ENCODE data around the gene RASGEF1C. TPM values are rescaled to one million over a fixed set of nuclear protein-coding genes. Genes with fewer than 3 reads are reported as not detected.

Gene RASGEF1C
- total RNA-seq, 1 donor = under 0.01 TPM

GRCh38 chr5:180083529-180084060 lies 125.4 kb downstream of the RASGEF1C start:
- Histone ChIP-seq H3K4me2 (ENCODE audit: insufficient read depth, low read length) (no peak overlapping the region), H3K4me1 (ENCODE audit: insufficient read depth, low read length) (no peaks in the 10 kb centered on the region)
- no peak for DNase-seq (ENCODE audit: insufficient read length, low spot score, missing footprints)

GRCh38 chr5:180082633-180083420 lies 126.2 kb downstream of the RASGEF1C start:
- no peak overlapping the region for H3K4me2 ChIP-seq (ENCODE audit: insufficient read depth, low read length)
- H4K20me1 ChIP-seq (ENCODE audit: insufficient read depth, low read length) = no peaks in the 10 kb centered on the region
- no peaks in the 10 kb centered on the region for H3K4me1 ChIP-seq (ENCODE audit: insufficient read depth, low read length)
- H3K27ac ChIP-seq (ENCODE audit: low read depth, low read length) = no peak overlapping the region
- no peak overlapping the region for H2AFZ ChIP-seq (ENCODE audit: low read length)
- DNase-seq (ENCODE audit: insufficient read length, low spot score, missing footprints) = no peak
- H3K9me3 ChIP-seq (ENCODE audit: low read depth, low read length) = no peaks in the 10 kb centered on the region
- H3K4me3 ChIP-seq (ENCODE audit: insufficient read depth, low read length) = no peak overlapping the region
- TF ChIP-seq CTCF (IDR thresholded peaks at IDR 0.05; ENCODE audit: extremely low read depth, low read depth, low read length) = no peak
- H3K36me3 ChIP-seq (ENCODE audit: insufficient read depth, low read length) = no peaks in the 10 kb centered on the region
- H3K27me3 ChIP-seq (ENCODE audit: insufficient read depth, low read length) = peaks cover 10% of the 10 kb centered on the region
- no peaks in the 10 kb centered on the region for H3K79me2 ChIP-seq (ENCODE audit: insufficient read depth, low read length)

More at GRCh38 chr5:180083529-180084060, 125.4 kb downstream of the RASGEF1C start:
- H3K79me2 ChIP-seq (ENCODE audit: insufficient read depth, low read length) = no peaks in the 10 kb centered on the region
- no peaks in the 10 kb centered on the region for H3K36me3 ChIP-seq (ENCODE audit: insufficient read depth, low read length)
- H2AFZ ChIP-seq (ENCODE audit: low read length) = no peak overlapping the region
- H3K9me3 ChIP-seq (ENCODE audit: low read depth, low read length) = no peaks in the 10 kb centered on the region
- H3K27me3 ChIP-seq (ENCODE audit: insufficient read depth, low read length) = peaks cover 8% of the 10 kb centered on the region
- no peak overlapping the region for H3K4me3 ChIP-seq (ENCODE audit: insufficient read depth, low read length)
- H3K27ac ChIP-seq (ENCODE audit: low read depth, low read length) = no peak overlapping the region
- no peak for TF ChIP-seq CTCF (IDR thresholded peaks at IDR 0.05; ENCODE audit: extremely low read depth, low read depth, low read length)
- H4K20me1 ChIP-seq (ENCODE audit: insufficient read depth, low read length) = no peaks in the 10 kb centered on the region

DNA sequence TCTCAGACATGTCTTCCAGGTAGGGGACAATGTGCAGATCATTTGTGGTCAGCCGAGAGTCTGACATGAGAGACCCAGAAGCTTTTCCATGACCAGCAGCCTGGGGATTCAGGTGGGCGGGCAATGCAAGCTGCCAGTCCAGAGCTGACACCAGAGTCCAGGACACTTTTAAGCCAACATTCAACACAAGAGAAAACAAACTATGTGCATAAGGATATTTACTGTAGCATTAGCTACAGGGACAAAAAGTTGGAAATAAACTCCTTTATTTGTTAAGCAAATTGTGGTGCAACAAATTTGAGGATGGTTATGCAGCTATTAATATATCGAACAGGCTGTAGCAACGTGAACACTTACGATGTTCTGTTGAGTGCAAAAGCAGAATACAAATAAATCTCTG lies 127.5 kb downstream of the RASGEF1C start:
- Histone ChIP-seq H3K9me3 (ENCODE audit: low read depth, low read length) (no peaks in the 10 kb centered on the region), H3K4me3 (ENCODE audit: insufficient read depth, low read length) (no peak overlapping the region), H4K20me1 (ENCODE audit: insufficient read depth, low read length) (no peaks in the 10 kb centered on the region), H3K27me3 (ENCODE audit: insufficient read depth, low read length) (peaks cover 13% of the 10 kb centered on the region), H3K79me2 (ENCODE audit: insufficient read depth, low read length) (no peaks in the 10 kb centered on the region), H2AFZ (ENCODE audit: low read length) (no peak overlapping the region), H3K4me1 (ENCODE audit: insufficient read depth, low read length) (no peaks in the 10 kb centered on the region), H3K4me2 (ENCODE audit: insufficient read depth, low read length) (no peak overlapping the region), H3K36me3 (ENCODE audit: insufficient read depth, low read length) (no peaks in the 10 kb centered on the region), H3K27ac (ENCODE audit: low read depth, low read length) (no peak overlapping the region)
- DNase-seq (ENCODE audit: insufficient read length, low spot score, missing footprints) = no peak
- no peak for TF ChIP-seq CTCF (IDR thresholded peaks at IDR 0.05; ENCODE audit: extremely low read depth, low read depth, low read length)

GRCh38 chr5:180080486-180081280 lies 128.3 kb downstream of the RASGEF1C start:
- Histone ChIP-seq H2AFZ (ENCODE audit: low read length) (no peak overlapping the region), H3K27me3 (ENCODE audit: insufficient read depth, low read length) (peaks cover 16% of the 10 kb centered on the region), H3K27ac (ENCODE audit: low read depth, low read length) (no peak overlapping the region), H3K79me2 (ENCODE audit: insufficient read depth, low read length) (no peaks in the 10 kb centered on the region), H4K20me1 (ENCODE audit: insufficient read depth, low read length) (no peaks in the 10 kb centered on the region), H3K4me3 (ENCODE audit: insufficient read depth, low read length) (no peak overlapping the region), H3K4me1 (ENCODE audit: insufficient read depth, low read length) (no peaks in the 10 kb centered on the region), H3K9me3 (ENCODE audit: low read depth, low read length) (no peaks in the 10 kb centered on the region), H3K36me3 (ENCODE audit: insufficient read depth, low read length) (no peaks in the 10 kb centered on the region), H3K4me2 (ENCODE audit: insufficient read depth, low read length) (no peak overlapping the region)
- DNase-seq (ENCODE audit: insufficient read length, low spot score, missing footprints) = no peak
- no peak for TF ChIP-seq CTCF (IDR thresholded peaks at IDR 0.05; ENCODE audit: extremely low read depth, low read depth, low read length)
